B cell (primary cell): ENCODE measurements around the gene FBXO48.

Experiments
- EZH2 ChIP-seq: IDR thresholded peaks from 2 replicates; pipeline ENCODE4 v1.6.1; 2012; ENCODE audit warnings: borderline replicate concordance, low read depth, mild to moderate bottlenecking, moderate library complexity, low read length; ENCODE audit not compliant: insufficient read depth, poor library complexity, severe bottlenecking
- TF ChIP-seq, protein P1 (sequence below): fragments of 200-600 bp; IDR thresholded peaks from one replicate; pipeline ENCODE4 v1.8.0; 2022; ENCODE audit warnings: antibody characterized with exemption, mild to moderate bottlenecking

DNA sequence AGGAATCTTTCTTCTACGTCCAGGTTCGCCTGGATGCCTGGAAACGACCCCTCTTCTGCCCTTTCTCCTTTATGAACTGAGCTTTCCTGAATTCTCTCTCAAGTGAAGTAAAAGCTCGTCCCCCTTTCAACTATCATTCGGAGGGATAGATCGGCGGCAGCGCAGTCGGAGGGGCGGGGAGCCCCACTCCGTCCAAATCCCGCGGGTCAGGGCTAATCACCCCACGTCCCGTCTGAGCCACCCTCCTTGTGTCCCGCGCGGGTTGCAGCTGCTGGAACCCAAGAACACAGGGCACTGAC is 367 bp downstream of the FBXO48 start:
- TF ChIP-seq, protein P1, sequence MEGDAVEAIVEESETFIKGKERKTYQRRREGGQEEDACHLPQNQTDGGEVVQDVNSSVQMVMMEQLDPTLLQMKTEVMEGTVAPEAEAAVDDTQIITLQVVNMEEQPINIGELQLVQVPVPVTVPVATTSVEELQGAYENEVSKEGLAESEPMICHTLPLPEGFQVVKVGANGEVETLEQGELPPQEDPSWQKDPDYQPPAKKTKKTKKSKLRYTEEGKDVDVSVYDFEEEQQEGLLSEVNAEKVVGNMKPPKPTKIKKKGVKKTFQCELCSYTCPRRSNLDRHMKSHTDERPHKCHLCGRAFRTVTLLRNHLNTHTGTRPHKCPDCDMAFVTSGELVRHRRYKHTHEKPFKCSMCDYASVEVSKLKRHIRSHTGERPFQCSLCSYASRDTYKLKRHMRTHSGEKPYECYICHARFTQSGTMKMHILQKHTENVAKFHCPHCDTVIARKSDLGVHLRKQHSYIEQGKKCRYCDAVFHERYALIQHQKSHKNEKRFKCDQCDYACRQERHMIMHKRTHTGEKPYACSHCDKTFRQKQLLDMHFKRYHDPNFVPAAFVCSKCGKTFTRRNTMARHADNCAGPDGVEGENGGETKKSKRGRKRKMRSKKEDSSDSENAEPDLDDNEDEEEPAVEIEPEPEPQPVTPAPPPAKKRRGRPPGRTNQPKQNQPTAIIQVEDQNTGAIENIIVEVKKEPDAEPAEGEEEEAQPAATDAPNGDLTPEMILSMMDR = no peak
- no peak for TF ChIP-seq EZH2
